LHCN-M2 (cell line): ENCODE results near the gene CTLA4. TPM values are rescaled to one million over a fixed set of nuclear protein-coding genes. Genes with fewer than 3 reads are reported as not detected.

Source experiments
- DNase-seq: peaks from one replicate; pipeline ENCODE4 v3.0.0-alpha.2; 2012; ENCODE audit warnings: low read depth
- polyA plus RNA-seq: library from polyadenylated mRNA; unstranded; fragments of >200 nt; gene quantifications from one replicate; pipeline ENCODE4 v1.2.1, GENCODE V29; 2012; ENCODE audit warnings: missing spikeins
- total RNA-seq: library from RNA; depleted of rRNA; stranded (reverse); fragments of >200 nt; gene quantifications from 2 replicates; pipeline ENCODE4 v1.2.3, GENCODE V29; 2014; rRNA removed

Gene CTLA4
- not detected in 2 replicates for total RNA-seq
- polyA plus RNA-seq, result 0.10 TPM

- DNase-seq, result no peak
These were observed at the start of gene CTLA4 for GRCh38 chr2:203867561-203868200. TSS of gene CTLA4 (plus strand) at chr2:203867771. CDS start at chr2:203867943, 172 bp downstream.

DNA sequence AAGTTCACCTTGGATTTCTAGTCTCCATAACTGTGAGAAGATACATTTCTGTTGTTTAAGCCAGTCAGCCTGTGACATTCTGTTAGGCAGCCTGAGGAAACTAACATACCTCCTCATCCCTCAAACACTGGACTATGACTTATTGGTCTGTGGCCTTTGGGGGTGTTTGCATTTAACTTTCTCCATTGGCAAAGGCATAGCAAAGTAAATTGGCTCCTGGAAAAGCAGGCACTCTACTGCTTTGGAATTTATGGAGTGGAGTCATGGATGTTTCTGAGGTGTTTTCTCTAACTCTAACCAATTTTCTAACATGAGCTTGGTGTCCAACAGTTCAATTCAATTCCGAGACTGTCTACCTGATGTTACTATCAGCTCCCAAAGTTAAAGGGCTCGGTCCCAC, 48.9 kb upstream of the CTLA4 start:
- DNase-seq, result no peak

DNA sequence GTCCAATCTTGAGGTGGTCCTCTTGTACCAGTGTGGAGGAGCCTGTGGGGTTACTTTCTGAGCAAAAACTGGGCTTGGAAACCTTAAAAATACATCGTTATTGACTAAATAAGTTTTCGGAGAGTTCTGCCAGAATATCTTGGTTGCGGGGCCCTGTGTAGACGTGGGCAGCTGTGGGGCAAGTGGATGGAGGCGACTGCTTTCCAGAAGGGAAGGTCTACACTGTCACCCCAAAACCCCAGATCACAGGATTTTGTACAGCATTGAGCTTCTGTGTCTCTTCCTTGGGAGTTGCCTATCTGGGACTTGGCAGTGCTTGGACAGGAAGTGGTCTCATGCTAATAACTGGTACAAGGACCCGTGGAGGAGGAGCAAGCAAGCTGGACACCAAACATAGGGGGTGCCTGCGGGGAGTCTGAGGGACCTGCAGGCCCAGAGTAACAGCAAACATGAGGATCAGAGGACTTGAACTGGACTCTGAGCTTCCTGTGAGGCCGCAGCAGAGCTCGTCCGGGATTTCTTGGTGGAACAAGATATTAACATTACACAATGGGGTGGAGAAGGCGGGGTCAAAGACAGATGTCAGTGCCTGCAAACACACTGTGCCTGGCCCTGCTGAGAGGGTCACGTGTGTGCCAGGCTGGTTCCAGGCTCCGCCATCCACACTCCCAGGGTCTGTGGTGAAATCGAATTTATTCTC, 48.0 kb upstream of the CTLA4 start:
- peak; percentile 33 for DNase-seq

- DNase-seq, result no peak
These were observed 46.6 kb upstream of the CTLA4 start for GRCh38 chr2:203820969-203821368.

DNA sequence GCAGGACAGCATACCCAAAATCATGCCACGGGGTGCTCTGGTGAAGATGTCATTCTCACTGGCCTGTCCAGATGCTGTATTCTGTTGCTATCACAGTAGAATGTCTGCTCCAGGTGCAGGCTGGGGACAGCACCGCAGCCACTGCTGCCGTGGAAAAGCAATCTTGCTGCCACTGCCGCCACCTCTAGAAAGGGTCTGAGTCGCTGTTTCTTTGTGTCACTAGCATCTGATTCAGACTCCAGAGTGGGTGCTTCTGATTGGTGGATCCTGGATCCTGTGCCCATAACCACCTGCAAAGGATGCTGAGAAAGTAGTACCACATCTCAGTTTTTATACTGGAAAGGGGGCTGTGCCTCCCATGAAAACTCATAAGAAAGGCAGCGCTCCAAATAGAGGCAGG, 45.3 kb upstream of the CTLA4 start:
- no peak for DNase-seq

DNA sequence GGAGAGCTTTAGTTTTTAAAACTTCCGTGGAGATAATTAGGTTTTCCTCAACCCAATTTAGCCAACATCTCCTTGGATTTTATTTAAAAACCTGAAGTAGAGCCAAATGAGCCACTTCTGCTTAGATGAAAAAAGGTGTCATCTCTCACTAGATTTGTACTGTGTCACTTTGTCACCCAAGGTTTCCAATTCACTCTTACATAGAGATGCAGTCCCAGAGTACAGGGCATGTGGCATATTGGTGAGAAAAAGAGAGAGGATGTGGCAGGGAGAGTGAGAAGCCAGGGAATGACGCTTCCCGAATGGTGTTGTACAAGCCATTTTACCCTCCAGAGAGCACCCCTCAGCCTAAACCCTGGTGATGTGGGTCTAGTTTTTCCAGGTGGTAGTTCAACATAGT, 44.4 kb upstream of the CTLA4 start:
- no peak for DNase-seq

DNA sequence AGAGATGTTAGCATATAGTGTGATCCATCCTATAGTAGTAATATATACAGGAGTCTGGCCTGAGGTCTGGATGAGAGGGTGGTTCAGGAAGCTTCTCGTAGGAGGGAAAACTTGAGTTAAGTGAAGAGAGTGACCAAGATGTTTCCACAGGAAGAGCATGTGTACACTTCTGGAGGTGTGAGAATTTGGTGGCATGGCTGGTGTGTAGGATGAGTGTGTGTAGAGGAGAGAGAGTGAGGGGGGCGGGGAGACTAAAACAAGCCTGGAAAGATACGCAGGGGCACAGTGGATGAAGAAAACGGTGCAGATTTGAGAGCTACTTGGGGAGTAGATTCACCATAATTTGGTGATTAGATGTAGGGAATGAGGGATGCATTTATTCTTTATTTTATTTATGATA, 43.5 kb upstream of the CTLA4 start:
- DNase-seq, result no peak

- no peak for DNase-seq
These were observed 43.0 kb upstream of the CTLA4 start for GRCh38 chr2:203824603-203825002.

DNA sequence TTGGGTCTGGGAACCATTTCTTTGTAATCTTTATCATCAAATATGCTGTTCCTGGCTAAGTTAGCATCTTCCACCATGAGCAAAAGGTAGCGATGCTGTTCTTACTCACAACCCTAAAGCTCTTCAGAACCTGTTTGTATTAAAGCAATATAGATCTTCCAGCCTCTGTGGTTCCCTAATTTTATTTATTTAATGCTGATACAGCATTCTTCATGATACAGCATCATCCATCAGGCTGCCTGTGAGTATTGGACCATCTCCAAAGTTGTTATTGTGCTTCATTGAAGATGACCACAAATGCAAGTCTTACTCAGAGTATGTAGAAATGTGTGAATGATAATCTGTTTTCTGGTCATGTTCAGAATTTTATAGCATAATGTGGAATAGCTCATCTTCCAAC, 40.9 kb upstream of the CTLA4 start:
- no peak for DNase-seq

DNA sequence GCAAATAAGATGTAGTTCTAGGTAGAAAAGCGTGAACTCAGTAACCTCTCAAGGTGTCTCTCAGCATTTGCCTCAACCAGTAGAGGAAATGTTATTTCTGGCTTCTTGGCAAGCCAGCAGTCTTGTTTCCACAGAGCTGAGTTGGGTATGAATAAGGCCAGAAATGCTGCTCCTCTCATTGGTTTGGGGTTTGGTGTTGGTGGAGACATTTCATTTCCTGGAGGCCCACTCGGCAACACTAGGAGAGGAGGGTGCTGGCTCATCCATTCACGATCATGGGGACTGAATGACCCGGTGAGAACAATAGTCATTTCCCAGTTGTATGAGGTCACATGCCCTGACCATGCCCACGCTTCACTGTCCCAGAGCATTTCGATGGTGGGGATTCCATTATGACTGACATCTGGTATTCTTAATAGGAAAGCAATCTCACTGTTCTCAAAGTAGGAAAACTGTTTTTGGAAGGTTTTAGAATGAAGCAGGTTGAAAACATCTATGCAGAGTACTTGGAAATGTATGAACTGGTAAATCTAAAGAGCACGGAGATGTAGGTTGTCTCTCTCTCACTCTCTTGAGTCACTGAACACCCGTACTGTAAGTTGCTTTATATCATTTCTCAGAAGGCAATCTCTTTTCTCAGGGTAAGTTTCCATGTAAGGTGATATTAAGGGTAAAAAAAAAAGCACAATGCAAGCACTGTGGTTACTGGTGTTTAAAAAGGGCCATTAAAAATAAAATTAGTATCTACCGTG, 37.1 kb upstream of the CTLA4 start:
- DNase-seq, result no peak

DNA sequence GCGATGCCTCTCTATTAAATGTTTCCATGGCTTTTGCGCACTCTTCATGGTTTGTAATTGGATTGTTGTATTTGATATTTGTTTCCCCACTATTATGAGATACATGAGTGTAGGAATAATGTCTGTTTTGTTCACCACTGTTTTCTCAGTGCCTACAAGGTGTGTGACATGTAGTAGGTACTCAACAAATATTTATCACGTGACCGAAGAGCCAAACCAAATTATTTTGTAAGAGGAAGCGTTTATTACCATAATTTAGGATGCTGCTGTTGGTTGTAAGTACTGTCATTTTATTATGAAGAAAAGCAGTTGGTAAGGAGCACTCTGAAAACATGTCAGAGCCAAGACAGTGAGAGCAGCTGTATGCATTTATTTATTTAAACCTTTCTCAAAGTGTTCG, 32.2 kb upstream of the CTLA4 start:
- no peak for DNase-seq

- no peak for DNase-seq
These were observed 31.4 kb upstream of the CTLA4 start for GRCh38 chr2:203835892-203836800.

DNA sequence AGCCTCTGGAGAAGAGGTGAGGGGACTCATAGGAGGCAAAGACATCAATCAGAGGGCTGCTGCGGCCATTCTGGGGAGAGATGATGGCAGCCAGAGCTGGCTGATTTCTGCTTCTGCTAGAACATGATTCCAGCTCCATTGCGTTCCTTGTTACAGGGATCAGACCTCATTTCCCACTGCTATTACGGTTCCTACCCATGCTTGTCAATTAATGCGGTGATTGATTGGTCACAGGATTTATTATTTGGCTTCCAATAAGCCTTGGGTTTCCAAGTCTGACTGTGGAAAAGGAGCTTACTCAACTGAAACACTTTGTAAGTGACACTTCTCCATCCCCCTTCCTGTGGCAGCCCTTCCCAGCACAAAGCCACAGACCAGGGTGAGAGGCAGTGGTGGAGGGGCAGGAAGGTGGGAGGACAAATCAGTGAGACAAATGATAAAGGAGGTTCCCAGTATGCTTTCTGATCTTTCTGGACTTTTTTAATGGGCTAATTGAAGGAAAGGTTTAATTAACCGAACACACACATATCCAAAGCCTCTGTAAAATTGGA, 26.8 kb upstream of the CTLA4 start:
- DNase-seq, result no peak

- DNase-seq, result no peak
These were observed 25.9 kb upstream of the CTLA4 start for GRCh38 chr2:203841654-203842053.

GRCh38 chr2:203842373-203842772, 25.2 kb upstream of the CTLA4 start:
- no peak for DNase-seq

DNA sequence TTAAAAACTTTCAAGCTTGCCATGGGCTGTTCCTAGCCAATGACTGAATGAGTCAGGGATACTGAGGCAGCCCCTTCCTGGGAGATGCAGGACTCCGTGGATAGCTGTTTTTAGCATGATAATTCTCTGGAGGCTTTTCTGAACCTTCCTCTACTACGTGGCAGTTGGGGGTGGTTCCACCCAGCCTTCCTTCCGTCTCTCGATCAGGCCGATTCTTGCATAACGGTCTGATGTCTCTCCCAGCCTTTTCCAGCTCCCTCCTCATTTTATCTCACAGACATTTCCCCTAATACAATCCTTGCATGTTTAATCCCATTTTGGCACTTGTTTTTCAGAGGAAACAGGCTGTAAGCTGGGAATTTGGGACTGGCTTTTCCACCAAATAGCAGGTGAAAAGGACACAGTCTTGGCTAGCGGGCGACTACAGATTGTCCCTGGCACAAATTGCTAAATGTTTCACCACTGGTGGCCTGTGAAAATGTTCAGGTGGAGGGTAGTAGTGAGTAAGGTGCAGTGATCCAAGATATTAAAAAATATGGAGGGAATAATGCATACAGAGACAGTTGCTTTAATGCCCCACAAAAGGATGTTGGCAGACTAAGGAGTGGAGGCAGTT, 21.0 kb upstream of the CTLA4 start:
- no peak for DNase-seq

- DNase-seq, result no peak
These were observed 18.6 kb upstream of the CTLA4 start for GRCh38 chr2:203849010-203849409.

GRCh38 chr2:203852760-203853159, 14.8 kb upstream of the CTLA4 start:
- DNase-seq, result no peak

GRCh38 chr2:203853271-203853670, 14.3 kb upstream of the CTLA4 start:
- DNase-seq, result no peak

DNA sequence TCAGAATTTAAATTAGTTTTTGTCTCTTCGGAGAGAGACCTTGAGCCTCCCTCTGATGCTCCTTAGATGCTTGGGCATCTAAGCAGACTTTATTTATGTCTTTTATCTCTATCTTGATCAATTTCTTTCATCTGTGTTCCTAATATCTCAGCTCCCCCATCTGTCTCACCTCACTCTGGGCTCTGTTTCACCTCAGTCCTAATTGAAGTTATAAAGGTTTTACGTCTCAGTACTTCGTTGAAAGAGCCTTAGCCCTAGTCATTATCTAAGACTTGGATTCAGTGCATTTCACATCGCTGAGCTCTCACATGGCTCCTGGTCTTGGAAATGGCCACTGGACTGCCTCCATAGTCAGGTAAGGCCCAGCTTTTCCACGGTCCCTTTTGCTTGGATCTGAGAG, 13.8 kb upstream of the CTLA4 start:
- DNase-seq, result no peak

DNA sequence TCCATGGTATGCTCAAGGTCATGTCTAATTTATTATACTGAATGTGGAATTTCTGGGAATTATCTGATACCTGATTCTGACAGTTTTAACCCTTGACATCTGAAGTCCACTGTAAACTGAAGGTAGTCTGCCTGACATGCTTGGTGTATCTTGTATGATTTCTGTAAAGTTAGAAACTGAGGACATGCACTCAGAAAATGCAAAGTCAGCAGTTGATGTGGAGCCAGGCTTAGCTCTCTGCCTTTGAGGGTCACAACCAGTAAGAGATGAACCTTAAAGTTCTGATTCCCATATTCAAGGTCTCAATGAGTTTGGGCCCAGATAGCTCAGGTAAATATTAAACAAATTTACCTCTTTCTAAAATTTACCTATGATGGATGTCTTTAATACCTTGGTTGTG, 12.3 kb upstream of the CTLA4 start:
- no peak for DNase-seq
